GM19043 (cell line): Measurements from ENCODE around the gene SEPTIN2.
A peak's percentile ranks its signal among the peaks of the same experiment; 100 is the strongest.
"Not testable (repeated sequence)": the region's sequence is repeated elsewhere in the genome, so short reads cannot be mapped to it uniquely, and the experiment has no call there.

Source experiments
- ATAC-seq: cut with Tn5 transposase; IDR thresholded peaks from one replicate; pipeline ENCODE4 v1.9.1; 2021; ENCODE audit warnings: low read depth; ENCODE audit not compliant: unreplicated experiment

SEPTIN2 gene

GRCh38 chr2:241286348-241287090 is 29.2 kb upstream of the SEPTIN2 start:
- no peak for ATAC-seq

- ATAC-seq = no peak
These were observed 27.3 kb upstream of the SEPTIN2 start for GRCh38 chr2:241288324-241288888.

GRCh38 chr2:241289053-241289452 is 26.7 kb upstream of the SEPTIN2 start:
- no peak for ATAC-seq

DNA sequence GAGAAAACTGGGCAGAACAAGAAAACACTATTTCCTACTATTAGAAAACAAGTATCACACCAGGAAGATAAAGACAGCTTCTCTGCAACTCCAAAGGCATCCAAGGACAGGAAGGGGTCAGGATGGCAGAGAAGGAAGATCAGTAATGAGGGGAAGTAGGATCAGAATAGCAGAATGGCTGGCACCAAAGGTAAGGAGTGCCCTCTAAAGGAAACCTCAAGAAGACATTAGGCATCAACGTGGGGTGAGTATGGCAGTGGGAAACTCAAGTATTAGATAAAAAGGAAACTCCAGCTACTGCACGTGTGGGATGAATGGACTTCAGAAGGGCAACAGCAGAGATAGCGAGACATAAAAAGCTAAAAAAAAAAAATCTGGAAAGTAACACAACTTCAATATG is 26.1 kb upstream of the SEPTIN2 start:
- ATAC-seq = no peak

DNA sequence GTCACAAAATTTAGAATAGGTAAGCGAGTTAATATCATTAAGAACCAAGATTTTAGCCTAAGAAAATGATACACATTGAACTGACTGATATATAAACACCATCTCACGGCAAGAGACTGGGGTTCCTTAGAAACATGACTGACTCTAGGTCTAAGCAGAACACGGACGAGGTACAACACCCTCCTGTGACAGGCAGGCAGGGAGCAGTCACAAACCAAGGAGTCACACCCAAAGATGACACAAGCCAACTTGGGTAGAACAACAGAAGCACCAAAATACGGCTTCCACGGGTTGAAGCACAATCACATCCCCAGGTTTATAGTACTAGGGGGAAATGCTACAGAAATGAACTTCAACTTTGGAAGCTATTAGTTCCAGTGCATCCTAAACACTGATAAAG is 24.6 kb upstream of the SEPTIN2 start:
- no peak for ATAC-seq

- ATAC-seq = no peak
These were observed 23.7 kb upstream of the SEPTIN2 start for GRCh38 chr2:241291977-241292376.

DNA sequence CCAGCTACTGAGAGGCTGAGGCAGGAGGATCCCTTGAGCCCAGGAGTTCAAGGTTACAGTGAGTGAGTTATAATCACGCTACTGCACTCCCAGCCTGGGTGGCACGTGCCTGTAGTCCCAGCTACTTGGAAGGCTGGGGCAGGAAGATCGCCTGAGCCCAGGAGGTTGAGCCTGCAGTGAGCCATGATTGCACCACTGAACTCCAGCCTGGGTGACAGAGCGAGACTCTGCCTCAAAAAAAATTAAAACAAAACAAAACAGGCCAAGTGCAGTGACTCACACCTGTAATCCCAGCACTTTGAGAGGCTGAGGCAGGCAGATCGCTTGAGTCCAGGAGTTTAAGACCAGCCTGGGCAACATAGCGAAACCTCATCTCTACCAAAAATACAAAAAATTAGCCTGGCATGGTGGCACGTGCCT is 22.3 kb upstream of the SEPTIN2 start:
- not testable (repeated sequence) for ATAC-seq

GRCh38 chr2:241295326-241296095 is 20.2 kb upstream of the SEPTIN2 start:
- ATAC-seq = no peak

GRCh38 chr2:241296767-241297166 is 19.0 kb upstream of the SEPTIN2 start:
- no peak for ATAC-seq

DNA sequence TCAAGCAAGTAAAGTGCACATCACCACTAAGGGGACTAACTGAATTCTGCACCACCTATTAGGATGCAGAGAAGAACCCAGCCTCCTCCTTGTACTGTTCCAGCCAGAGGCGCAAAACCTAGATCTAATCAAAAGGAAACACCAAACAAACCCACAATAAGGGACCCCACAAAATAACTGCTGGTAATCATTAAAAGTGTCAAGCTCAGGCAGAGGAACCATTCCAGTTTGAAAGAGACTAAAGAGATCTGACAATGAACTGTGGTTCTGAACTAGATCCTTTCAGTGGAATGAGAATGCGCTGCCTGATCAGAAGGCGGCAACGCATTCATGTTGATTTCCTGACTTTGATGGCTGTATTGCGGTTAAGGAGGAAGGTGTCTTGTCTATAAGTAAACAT is 17.1 kb upstream of the SEPTIN2 start:
- ATAC-seq = no peak

GRCh38 chr2:241300000-241300399 is 15.7 kb upstream of the SEPTIN2 start:
- no peak for ATAC-seq

DNA sequence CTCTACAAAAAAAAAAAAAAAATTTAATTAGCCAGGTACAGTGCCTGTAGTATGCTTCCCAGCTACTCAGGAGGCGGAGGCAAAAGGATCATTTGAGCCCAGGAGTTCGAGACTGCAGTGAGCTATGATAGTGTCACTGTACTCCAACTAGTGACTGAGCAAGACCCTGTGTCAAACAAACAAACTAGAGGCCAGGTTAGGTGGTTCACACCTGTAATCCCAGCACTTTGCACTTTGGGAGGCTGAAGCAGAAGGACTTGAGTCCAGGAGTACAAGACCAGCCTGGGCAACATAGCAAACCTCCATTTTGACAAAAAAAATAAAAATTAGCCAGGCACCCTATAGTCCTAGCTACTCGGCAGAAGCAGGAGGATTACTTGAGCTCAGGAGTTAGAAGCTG is 13.6 kb upstream of the SEPTIN2 start:
- no peak for ATAC-seq

- no peak for ATAC-seq
These were observed 12.7 kb upstream of the SEPTIN2 start for GRCh38 chr2:241302759-241303651.

- ATAC-seq = no peak
These were observed 11.6 kb upstream of the SEPTIN2 start for GRCh38 chr2:241304039-241304670.

DNA sequence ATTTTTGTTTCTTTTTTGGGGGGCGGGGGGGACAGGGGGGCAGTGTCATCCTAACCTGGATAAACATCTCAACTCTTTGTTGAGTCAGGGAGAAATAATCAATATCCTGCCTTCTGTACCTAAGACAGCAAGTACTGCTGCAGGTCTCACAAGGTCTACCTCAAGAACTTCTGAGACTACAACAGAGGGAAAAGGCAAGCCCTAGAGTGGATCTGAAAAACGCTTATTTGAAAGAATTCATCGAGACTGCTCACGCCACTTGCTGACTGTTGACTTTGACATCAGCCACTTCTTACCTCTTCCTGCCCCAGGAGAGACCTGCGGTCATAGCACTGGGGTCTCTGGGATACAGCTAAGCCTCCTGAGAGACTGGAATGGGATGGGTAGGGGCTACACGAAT is 8.7 kb upstream of the SEPTIN2 start:
- ATAC-seq = no peak

DNA sequence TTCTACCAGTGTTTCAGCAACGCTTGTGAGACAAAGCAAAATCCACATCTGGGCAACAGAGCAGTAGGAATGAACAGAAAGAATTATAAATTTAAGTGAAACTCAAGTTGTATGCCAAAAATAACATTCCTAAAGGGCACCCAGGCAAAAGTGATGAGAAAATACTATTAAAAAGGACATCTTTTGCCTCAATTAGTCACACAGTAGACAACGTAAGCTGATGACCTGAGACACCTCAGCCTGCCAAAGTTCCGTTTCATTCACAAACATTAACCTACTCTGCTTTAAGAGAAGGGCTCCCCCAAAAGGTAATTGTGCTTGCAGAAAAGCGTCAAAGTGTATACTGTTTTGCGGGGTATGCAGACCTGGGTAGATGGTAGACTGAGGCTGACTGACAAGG is 7.5 kb upstream of the SEPTIN2 start:
- no peak for ATAC-seq

GRCh38 chr2:241308832-241309500 is 6.8 kb upstream of the SEPTIN2 start:
- ATAC-seq = no peak

DNA sequence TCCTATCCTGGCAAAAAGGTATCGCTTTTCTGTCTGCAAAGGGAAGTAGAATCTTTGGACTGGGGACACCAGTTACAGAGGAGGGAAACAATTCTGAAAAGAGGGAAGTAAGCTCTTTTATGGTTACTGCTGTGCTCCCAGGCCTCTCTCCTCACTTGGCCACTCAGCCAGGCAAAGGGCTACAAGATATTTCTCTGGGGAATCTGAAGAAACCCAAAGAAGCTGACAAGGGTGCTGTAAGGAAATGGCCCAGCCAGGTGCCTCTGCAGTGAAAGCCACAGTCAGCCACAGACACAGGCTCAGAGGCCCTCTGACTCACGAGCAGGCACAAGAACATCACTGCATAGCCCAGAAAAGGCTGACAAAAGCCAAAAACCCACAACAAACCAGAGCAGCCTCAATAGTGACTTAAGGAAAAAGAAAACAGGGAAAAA is 6.0 kb upstream of the SEPTIN2 start:
- ATAC-seq = peak; percentile 51

- no peak for ATAC-seq
These were observed 4.7 kb upstream of the SEPTIN2 start for GRCh38 chr2:241310917-241311566.
